Measurements from ENCODE around the gene ZNF417. TPM values are rescaled to one million over a fixed set of nuclear protein-coding genes. Genes with fewer than 3 reads are reported as not detected.

The ZNF417 gene
- total and polyA plus RNA-seq, 2 of the 13 experiments (the other 11 are each of a cell fraction or from before 2014, with no cell fraction given), result 2.9 to 13.7 TPM

GRCh38 chr19:57947419-57948134 lies 31.2 kb upstream of the ZNF417 start, which contains the start of gene ZNF256 (continued):
- TF ChIP-seq, protein P1, sequence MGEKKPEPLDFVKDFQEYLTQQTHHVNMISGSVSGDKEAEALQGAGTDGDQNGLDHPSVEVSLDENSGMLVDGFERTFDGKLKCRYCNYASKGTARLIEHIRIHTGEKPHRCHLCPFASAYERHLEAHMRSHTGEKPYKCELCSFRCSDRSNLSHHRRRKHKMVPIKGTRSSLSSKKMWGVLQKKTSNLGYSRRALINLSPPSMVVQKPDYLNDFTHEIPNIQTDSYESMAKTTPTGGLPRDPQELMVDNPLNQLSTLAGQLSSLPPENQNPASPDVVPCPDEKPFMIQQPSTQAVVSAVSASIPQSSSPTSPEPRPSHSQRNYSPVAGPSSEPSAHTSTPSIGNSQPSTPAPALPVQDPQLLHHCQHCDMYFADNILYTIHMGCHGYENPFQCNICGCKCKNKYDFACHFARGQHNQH (CRISPR knock-in tag; IDR thresholded peaks at IDR 0.05), result peak; percentile 85
- TF ChIP-seq MED8 (CRISPR knock-in tag; IDR thresholded peaks at IDR 0.05; ENCODE audit: insufficient replicate concordance), result peak; percentile 21
- no peak for TF ChIP-seq ZNF24 (IDR thresholded peaks at IDR 0.05)
- TF ChIP-seq GPN1 (CRISPR knock-in tag; IDR thresholded peaks at IDR 0.05; ENCODE audit: borderline replicate concordance), result no peak
- TF ChIP-seq, protein P2, sequence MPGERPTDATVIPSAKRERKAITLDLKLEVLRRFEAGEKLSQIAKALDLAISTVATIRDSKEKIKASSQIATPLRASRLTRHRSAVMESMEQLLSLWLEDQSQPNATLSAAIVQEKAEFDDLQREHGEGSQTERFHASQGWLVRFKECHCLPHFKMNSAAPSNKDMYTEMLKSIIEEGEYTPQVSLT (CRISPR knock-in tag; IDR thresholded peaks at IDR 0.05; ENCODE audit: borderline replicate concordance, low read depth), result no peak
- no peak; the same call in 1 of the 2 replicates for TF ChIP-seq MEIS1 (CRISPR knock-in tag; IDR thresholded peaks at IDR 0.05; ENCODE audit: borderline replicate concordance)
- TF ChIP-seq SOX5 (CRISPR knock-in tag; IDR thresholded peaks at IDR 0.05; ENCODE audit: borderline replicate concordance), result peak; percentile 31; the same call in 1 of the 2 replicates
- TF ChIP-seq RELA (CRISPR knock-in tag; IDR thresholded peaks at IDR 0.05), result no peak
- peak; percentile 25; the same call in 1 of the 2 replicates for TF ChIP-seq DR1 (CRISPR knock-in tag; IDR thresholded peaks at IDR 0.05)
- no peak for TF ChIP-seq GATA4 (IDR thresholded peaks at IDR 0.05; ENCODE audit: borderline replicate concordance, low read depth)
- no peak for TF ChIP-seq ZBTB34 (CRISPR knock-in tag; IDR thresholded peaks at IDR 0.05)
- TF ChIP-seq ELF3 (CRISPR knock-in tag; IDR thresholded peaks at IDR 0.05), result peak; percentile 88
- TF ChIP-seq ZNF883 (CRISPR knock-in tag; IDR thresholded peaks at IDR 0.05; ENCODE audit: not compliant biosample characterization), result no peak
- no peak for TF ChIP-seq HIC2 (CRISPR knock-in tag; IDR thresholded peaks at IDR 0.05; ENCODE audit: low read depth)
- no peak for TF ChIP-seq TBP (CRISPR knock-in tag; IDR thresholded peaks at IDR 0.05)
- TF ChIP-seq ZBTB46 (CRISPR knock-in tag; IDR thresholded peaks at IDR 0.05; ENCODE audit: borderline replicate concordance), result no peak
- TF ChIP-seq BRCA1 (CRISPR knock-in tag; IDR thresholded peaks at IDR 0.05), result no peak
- no peak for TF ChIP-seq TMF1 (CRISPR knock-in tag; IDR thresholded peaks at IDR 0.05; ENCODE audit: low read depth)
- no peak for TF ChIP-seq RBM39 (IDR thresholded peaks at IDR 0.05; ENCODE audit: low read depth, low read length, poor library complexity, severe bottlenecking)
- no peak for TF ChIP-seq NFRKB (IDR thresholded peaks at IDR 0.05)
- peak; percentile 89; the same call in 1 of the 2 replicates for TF ChIP-seq MIER3 (CRISPR knock-in tag; IDR thresholded peaks at IDR 0.05; ENCODE audit: borderline replicate concordance)
- peak; percentile 19; the same call in 1 of the 2 replicates for TF ChIP-seq ARHGAP35 (CRISPR knock-in tag; IDR thresholded peaks at IDR 0.05; ENCODE audit: borderline replicate concordance)
- TF ChIP-seq CBX5 (CRISPR knock-in tag; IDR thresholded peaks at IDR 0.05; ENCODE audit: borderline replicate concordance), result peak; percentile 94
- no peak for TF ChIP-seq SRSF4 (IDR thresholded peaks at IDR 0.05; ENCODE audit: low read depth, low read length, poor library complexity, severe bottlenecking)

Measured in HepG2 (cell line).